HEK293 (cell line): ENCODE data around the gene SRL.

Source experiments
- REST ChIP-seq: fragments of 450-650 bp; formaldehyde crosslinking; IDR thresholded peaks from 2 replicates; pipeline ENCODE4 v1.5.1; 2016; ENCODE audit warnings: missing biosample characterization, missing genetic modification characterization
- SALL2 ChIP-seq: fragments of 450-650 bp; formaldehyde crosslinking; IDR thresholded peaks from 2 replicates; pipeline ENCODE4 v1.5.0; 2017; ENCODE audit warnings: missing biosample characterization, mild to moderate bottlenecking, missing genetic modification characterization, borderline replicate concordance
- SETDB1 ChIP-seq: IDR thresholded peaks from one replicate; pipeline ENCODE4 v1.6.1; 2017; ENCODE audit warnings: mild to moderate bottlenecking, low read length, moderate library complexity, mixed read lengths; ENCODE audit not compliant: insufficient read length
- TCF7L2 ChIP-seq: IDR thresholded peaks from 2 replicates; pipeline ENCODE4 v1.6.1; 2011; ENCODE audit warnings: low read depth, mild to moderate bottlenecking, inconsistent platforms, low read length, moderate library complexity, borderline replicate concordance
- ZBTB49 ChIP-seq: fragments of 450-650 bp; formaldehyde crosslinking; IDR thresholded peaks from 2 replicates; pipeline ENCODE4 v1.5.1; 2016; ENCODE audit warnings: missing biosample characterization, missing genetic modification characterization, low read depth
- ZFP41 ChIP-seq: fragments of 450-650 bp; formaldehyde crosslinking; IDR thresholded peaks from 2 replicates; pipeline ENCODE4 v1.5.1; 2016; ENCODE audit warnings: missing biosample characterization, missing genetic modification characterization, borderline replicate concordance
- ZNF10 ChIP-seq: fragments of 450-650 bp; formaldehyde crosslinking; IDR thresholded peaks from 2 replicates; pipeline ENCODE4 v1.5.1; 2017; ENCODE audit warnings: missing biosample characterization, missing genetic modification characterization
- ZNF274 ChIP-seq, 2 experiments: fragments of 200-500 bp in 1 of 2; fragments of 450-650 bp in 1 of 2; sonication (Bioruptor generic) in 1 of 2; formaldehyde crosslinking in 1 of 2; IDR thresholded peaks; 2 replicates each; pipeline versions ENCODE4 v1.5.1 to v1.6.1; 2014 to 2016; ENCODE audit warnings: borderline replicate concordance in 1 of 2, inconsistent platforms in 1 of 2, low read length in 1 of 2, missing biosample characterization in 1 of 2, missing genetic modification characterization in 1 of 2
- ZNF37A ChIP-seq: fragments of 450-650 bp; IDR thresholded peaks from 2 replicates; pipeline ENCODE4 v1.5.1; 2018; ENCODE audit warnings: missing biosample characterization, missing genetic modification characterization
- ZNF561 ChIP-seq: fragments of 450-650 bp; IDR thresholded peaks from 2 replicates; pipeline ENCODE4 v1.5.1; 2018; ENCODE audit warnings: missing biosample characterization, missing genetic modification characterization, borderline replicate concordance
- ZNF704 ChIP-seq: fragments of 450-650 bp; formaldehyde crosslinking; IDR thresholded peaks from 2 replicates; pipeline ENCODE4 v1.5.1; 2016; ENCODE audit warnings: missing biosample characterization, missing genetic modification characterization
- ZNF707 ChIP-seq: fragments of 450-650 bp; formaldehyde crosslinking; IDR thresholded peaks from 2 replicates; pipeline ENCODE4 v1.5.1; 2016; ENCODE audit warnings: missing biosample characterization, missing genetic modification characterization
- TF ChIP-seq, protein P1 (sequence below): fragments of 450-650 bp; formaldehyde crosslinking; IDR thresholded peaks from 2 replicates; pipeline ENCODE4 v1.5.1; 2016; ENCODE audit warnings: missing biosample characterization, missing genetic modification characterization

GRCh38 chr16:4184038-4184702 lies 57.7 kb downstream of the SRL start:
- TF ChIP-seq, protein P1, sequence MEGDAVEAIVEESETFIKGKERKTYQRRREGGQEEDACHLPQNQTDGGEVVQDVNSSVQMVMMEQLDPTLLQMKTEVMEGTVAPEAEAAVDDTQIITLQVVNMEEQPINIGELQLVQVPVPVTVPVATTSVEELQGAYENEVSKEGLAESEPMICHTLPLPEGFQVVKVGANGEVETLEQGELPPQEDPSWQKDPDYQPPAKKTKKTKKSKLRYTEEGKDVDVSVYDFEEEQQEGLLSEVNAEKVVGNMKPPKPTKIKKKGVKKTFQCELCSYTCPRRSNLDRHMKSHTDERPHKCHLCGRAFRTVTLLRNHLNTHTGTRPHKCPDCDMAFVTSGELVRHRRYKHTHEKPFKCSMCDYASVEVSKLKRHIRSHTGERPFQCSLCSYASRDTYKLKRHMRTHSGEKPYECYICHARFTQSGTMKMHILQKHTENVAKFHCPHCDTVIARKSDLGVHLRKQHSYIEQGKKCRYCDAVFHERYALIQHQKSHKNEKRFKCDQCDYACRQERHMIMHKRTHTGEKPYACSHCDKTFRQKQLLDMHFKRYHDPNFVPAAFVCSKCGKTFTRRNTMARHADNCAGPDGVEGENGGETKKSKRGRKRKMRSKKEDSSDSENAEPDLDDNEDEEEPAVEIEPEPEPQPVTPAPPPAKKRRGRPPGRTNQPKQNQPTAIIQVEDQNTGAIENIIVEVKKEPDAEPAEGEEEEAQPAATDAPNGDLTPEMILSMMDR (tag by site-specific recombination): no peak
- TF ChIP-seq TCF7L2: no peak
- TF ChIP-seq SETDB1: no peak
- TF ChIP-seq ZNF274 (IDR thresholded peaks at IDR 0.05; ENCODE audit: low read length): no peak
- no peak for TF ChIP-seq ZNF274 (tag by site-specific recombination; IDR thresholded peaks at IDR 0.05; ENCODE audit: borderline replicate concordance)
- no peak for TF ChIP-seq ZNF561 (tag by site-specific recombination)
- TF ChIP-seq ZNF37A (tag by site-specific recombination): no peak
- no peak for TF ChIP-seq ZNF10
- TF ChIP-seq REST: no peak
- TF ChIP-seq ZFP41 (tag by site-specific recombination): no peak
- TF ChIP-seq ZNF704: peak; percentile 100
- no peak for TF ChIP-seq ZBTB49 (tag by site-specific recombination)
- no peak for TF ChIP-seq SALL2 (tag by site-specific recombination)
- TF ChIP-seq ZNF707 (tag by site-specific recombination): no peak
